NCI-H1092 (cell line): Measurements from ENCODE around the gene SLAMF6.
"Not testable (repeated sequence)": the region's sequence is repeated elsewhere in the genome, so short reads cannot be mapped to it uniquely, and the experiment has no call there.

Source experiments
- DNase-seq: peaks from one replicate; lab custom pipeline; 2025; lab: John Stamatoyannopoulos, UW

Gene SLAMF6

GRCh38 chr1:160542303-160542945 is 19.4 kb upstream of the SLAMF6 start:
- DNase-seq: no peak

- no peak for DNase-seq
Observed at GRCh38 chr1:160541622-160542302, 18.7 kb upstream of the SLAMF6 start.

- DNase-seq: no peak
Observed at GRCh38 chr1:160540859-160541233, 17.8 kb upstream of the SLAMF6 start.

GRCh38 chr1:160539990-160540858 is 17.2 kb upstream of the SLAMF6 start:
- no peak for DNase-seq

- DNase-seq: no peak
Observed at GRCh38 chr1:160539684-160539989, 16.6 kb upstream of the SLAMF6 start.

- no peak for DNase-seq
Observed at GRCh38 chr1:160538985-160539651, 16.1 kb upstream of the SLAMF6 start.

GRCh38 chr1:160537714-160538665 is 14.9 kb upstream of the SLAMF6 start:
- DNase-seq: no peak

GRCh38 chr1:160534823-160535605 is 12.0 kb upstream of the SLAMF6 start:
- DNase-seq: no peak

- DNase-seq: not testable (repeated sequence)
Observed at GRCh38 chr1:160532557-160532813, 9.4 kb upstream of the SLAMF6 start.

GRCh38 chr1:160531809-160532556 is 8.9 kb upstream of the SLAMF6 start:
- DNase-seq: not testable (repeated sequence)

GRCh38 chr1:160529401-160529952 is 6.4 kb upstream of the SLAMF6 start:
- not testable (repeated sequence) for DNase-seq

- not testable (repeated sequence) for DNase-seq
Observed at GRCh38 chr1:160523789-160524188, 734 bp upstream of the SLAMF6 start.

GRCh38 chr1:160522136-160522535 is 919 bp downstream of the SLAMF6 start:
- no peak for DNase-seq

GRCh38 chr1:160521554-160521953 is 1.5 kb downstream of the SLAMF6 start:
- DNase-seq: no peak

GRCh38 chr1:160520999-160521398 is 2.1 kb downstream of the SLAMF6 start:
- DNase-seq: no peak

GRCh38 chr1:160520582-160520981 is 2.5 kb downstream of the SLAMF6 start:
- DNase-seq: no peak

GRCh38 chr1:160519642-160520435 is 3.2 kb downstream of the SLAMF6 start:
- no peak for DNase-seq

GRCh38 chr1:160517519-160517918 is 5.5 kb downstream of the SLAMF6 start:
- DNase-seq: not testable (repeated sequence)

- not testable (repeated sequence) for DNase-seq
Observed at GRCh38 chr1:160515908-160516307, 7.1 kb downstream of the SLAMF6 start.
